Left ventricle myocardium inferior (tissue), 1 donor: Measurements from ENCODE around the gene RPL28. TPM values are rescaled to one million over a fixed set of nuclear protein-coding genes. Genes with fewer than 3 reads are reported as not detected.

Experiments used
- DNase-seq: peaks from one replicate; pipeline ENCODE4 v3.0.0-alpha.2; 2020
- H3K27ac ChIP-seq: fragments of 200-600 bp; replicated peaks from 2 replicates; pipeline ENCODE4 v1.8.0; 2021
- H3K27me3 ChIP-seq: fragments of 200-600 bp; 2 replicates; pipeline ENCODE4 v1.8.0; 2021; ENCODE audit warnings: low read depth
- H3K36me3 ChIP-seq: fragments of 200-600 bp; 2 replicates; pipeline ENCODE4 v1.8.0; 2021
- H3K4me1 ChIP-seq: fragments of 200-600 bp; 2 replicates; pipeline ENCODE4 v1.8.0; 2021
- H3K4me3 ChIP-seq: fragments of 200-600 bp; 2 replicates; pipeline ENCODE4 v1.8.0; 2021; ENCODE audit warnings: mild to moderate bottlenecking, moderate library complexity
- H3K9me3 ChIP-seq: fragments of 200-600 bp; replicated peaks from 2 replicates; pipeline ENCODE4 v1.8.0; 2021
- intact Hi-C: fragments of 100-400 bp; cut with micrococcal nuclease; formaldehyde crosslinking; loops from one replicate; pipeline ENCODE4 v1.11.0; 2022
- total RNA-seq: library from RNA; stranded (reverse); fragmentation: NEBNext Ultra II Directional; extraction: Animal tissue kit (Norgen Biotek cat#: 25700); gene quantifications from one replicate; pipeline ENCODE4 v1.2.1, GENCODE V29; 2021
- TF ChIP-seq, protein P1 (sequence below): fragments of 200-600 bp; IDR thresholded peaks from 2 replicates; pipeline ENCODE4 v1.8.0; 2021; ENCODE audit warnings: antibody characterized with exemption, mild to moderate bottlenecking, borderline replicate concordance
- donor health status: DM: no; HTN: yes; CAD: no; lungs with severe emphysema.

Gene RPL28
- total RNA-seq, 1 donor from 2014 or later = 559 TPM

DNA sequence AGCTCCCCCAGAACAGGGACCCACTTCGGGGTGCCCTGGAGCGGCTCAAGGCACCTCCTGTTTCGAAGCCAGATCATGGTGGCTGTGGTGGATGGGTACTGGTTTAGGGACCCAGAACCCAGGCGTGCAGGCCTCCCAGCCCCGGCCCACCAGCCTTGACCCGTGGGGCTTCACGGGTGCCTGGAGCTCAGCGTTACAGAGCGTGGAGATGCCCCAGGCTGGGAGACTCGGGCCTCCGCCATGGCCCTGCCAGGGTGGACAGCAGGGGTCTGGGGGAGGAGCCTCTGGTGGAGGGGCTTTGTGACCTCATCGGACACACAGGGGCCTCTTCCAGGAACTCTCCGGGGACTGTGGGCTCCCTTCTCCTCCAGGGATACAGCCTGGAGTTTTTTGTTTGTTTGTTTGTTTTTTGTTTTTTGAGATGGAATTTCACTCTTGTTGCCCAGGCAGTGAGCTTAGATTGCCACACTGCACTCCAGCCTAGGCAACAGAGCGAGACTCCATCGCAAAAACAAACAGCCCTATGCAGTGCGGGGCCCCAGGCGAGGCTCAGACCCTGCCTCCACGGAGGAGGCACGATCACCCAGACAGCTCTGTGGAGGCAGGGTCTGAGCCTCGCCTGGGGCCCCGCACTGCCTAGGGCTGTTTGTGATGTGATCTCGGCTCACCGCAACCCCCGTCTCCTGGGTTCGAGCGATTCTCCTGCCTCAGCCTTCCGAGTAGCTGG lies 22.6 kb upstream of the RPL28 start, which contains the start of gene GARIN5B:
TSS of gene GARIN5B (minus strand) at position 271 of the 727 bp plus-strand sequence. CDS start at position 77, 194 bp downstream.
- Histone ChIP-seq H3K36me3 (no peaks in the 10 kb centered on the region), H3K4me1 (no peaks in the 10 kb centered on the region), H3K27ac (no peak within 1 kb of the TSS), H3K4me3 (no peak within 1 kb of the TSS), H3K9me3 (no peaks in the 10 kb centered on the region), H3K27me3 (peaks cover 71% of the 10 kb centered on the region)
- intact Hi-C loops = no loop called here
- DNase-seq = no peak
- TF ChIP-seq, protein P1, sequence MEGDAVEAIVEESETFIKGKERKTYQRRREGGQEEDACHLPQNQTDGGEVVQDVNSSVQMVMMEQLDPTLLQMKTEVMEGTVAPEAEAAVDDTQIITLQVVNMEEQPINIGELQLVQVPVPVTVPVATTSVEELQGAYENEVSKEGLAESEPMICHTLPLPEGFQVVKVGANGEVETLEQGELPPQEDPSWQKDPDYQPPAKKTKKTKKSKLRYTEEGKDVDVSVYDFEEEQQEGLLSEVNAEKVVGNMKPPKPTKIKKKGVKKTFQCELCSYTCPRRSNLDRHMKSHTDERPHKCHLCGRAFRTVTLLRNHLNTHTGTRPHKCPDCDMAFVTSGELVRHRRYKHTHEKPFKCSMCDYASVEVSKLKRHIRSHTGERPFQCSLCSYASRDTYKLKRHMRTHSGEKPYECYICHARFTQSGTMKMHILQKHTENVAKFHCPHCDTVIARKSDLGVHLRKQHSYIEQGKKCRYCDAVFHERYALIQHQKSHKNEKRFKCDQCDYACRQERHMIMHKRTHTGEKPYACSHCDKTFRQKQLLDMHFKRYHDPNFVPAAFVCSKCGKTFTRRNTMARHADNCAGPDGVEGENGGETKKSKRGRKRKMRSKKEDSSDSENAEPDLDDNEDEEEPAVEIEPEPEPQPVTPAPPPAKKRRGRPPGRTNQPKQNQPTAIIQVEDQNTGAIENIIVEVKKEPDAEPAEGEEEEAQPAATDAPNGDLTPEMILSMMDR = no peak

DNA sequence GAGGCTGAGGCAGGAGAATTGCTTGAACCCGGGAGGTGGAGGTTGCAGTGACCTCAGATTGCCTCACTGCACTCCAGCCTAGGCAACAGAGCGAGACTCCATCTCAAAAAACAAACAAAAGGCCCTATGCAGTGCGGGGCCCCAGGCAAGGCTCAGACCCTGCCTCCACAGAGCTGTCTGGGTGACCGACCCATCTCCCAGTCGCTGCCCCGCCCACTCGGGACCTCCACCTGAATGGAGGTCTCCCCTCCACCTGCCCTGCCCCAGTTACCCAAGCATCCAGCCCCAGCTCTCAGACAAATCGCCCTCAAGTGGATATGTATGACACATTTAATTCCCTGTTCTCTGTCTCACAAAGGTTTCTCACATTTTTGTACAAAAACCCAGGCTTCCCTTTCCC lies 20.5 kb upstream of the RPL28 start:
- DNase-seq = no peak
- no peaks in the 10 kb centered on the region for H3K36me3 ChIP-seq
- H3K9me3 ChIP-seq = no peaks in the 10 kb centered on the region
- intact Hi-C loops = no loop called here
- peaks cover 16% of the 10 kb centered on the region for H3K4me1 ChIP-seq
- no peak overlapping the region for H3K27ac ChIP-seq
- peaks cover 75% of the 10 kb centered on the region for H3K27me3 ChIP-seq
- no peak overlapping the region for H3K4me3 ChIP-seq
- TF ChIP-seq, protein P1 = no peak

DNA sequence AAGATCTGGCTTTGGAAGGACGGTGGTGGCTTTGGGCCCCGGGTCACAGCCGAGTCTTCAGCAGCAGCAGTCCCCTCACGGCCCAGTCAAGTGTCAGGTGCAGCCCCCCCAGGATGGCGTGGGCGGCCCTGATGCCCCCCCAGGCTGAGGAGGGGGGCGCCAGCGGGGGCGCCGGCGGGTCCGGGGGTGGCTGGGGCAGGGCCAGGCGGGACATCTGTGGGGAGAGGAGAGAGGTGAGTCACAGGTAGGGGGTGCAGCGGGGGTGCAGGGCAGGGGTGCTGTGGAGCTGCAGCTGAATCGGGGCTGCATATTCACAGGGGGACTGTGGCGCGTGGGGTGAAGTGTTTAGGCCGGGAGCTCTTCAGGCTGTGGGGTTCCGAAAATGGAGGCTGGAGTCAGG lies 19.8 kb upstream of the RPL28 start:
- Histone ChIP-seq H3K4me1 (peaks cover 17% of the 10 kb centered on the region), H3K36me3 (no peaks in the 10 kb centered on the region), H3K4me3 (no peak overlapping the region), H3K9me3 (no peaks in the 10 kb centered on the region), H3K27ac (no peak overlapping the region), H3K27me3 (peaks cover 82% of the 10 kb centered on the region)
- no peak for DNase-seq
- TF ChIP-seq, protein P1 = no peak
- intact Hi-C loops = no loop called here

DNA sequence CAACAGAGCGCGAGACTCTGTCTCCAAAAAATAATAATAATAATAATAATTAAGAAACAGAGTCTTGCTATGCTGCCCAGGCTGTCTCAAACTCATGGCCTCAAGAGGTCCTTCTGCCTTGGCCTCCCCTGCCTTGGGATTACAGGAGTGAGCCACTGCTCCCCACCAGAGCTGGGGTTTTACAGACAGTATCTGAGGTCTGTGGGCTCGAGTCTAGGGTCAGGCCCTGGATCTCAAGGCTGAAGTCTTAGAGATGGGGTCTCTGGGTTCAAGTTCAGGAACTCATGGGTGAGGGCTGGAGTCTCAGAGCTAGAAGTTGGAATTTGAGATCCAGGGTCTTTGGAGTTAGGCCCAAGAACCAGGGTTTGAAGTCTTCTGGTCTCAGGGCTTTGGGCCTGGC lies 18.9 kb upstream of the RPL28 start:
- DNase-seq = no peak
- intact Hi-C loops = no loop called here
- peaks cover 89% of the 10 kb centered on the region for H3K27me3 ChIP-seq
- no peaks in the 10 kb centered on the region for H3K36me3 ChIP-seq
- H3K9me3 ChIP-seq = no peaks in the 10 kb centered on the region
- TF ChIP-seq, protein P1 = no peak
- H3K27ac ChIP-seq = no peak overlapping the region
- no peak overlapping the region for H3K4me3 ChIP-seq
- H3K4me1 ChIP-seq = peaks cover 17% of the 10 kb centered on the region

DNA sequence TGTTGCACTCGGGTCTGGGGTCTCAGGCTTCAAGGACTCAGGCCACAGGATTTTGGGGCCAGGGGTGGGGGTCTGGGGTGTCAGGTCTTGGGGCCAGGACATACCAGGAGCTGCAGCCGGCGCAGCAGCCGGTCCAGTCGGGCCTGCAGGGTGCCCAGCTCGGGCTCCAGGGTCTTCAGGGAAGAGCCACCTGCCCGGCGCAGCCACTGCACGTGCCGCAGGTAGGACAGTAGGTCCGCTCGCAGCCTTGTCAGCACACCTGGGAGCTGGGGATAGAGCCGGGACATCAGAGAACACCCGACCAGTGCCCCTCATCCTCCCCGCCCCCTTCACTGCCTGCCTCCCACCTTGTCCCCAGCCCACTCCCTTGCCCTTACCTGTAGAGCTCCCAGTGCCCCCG lies 17.6 kb upstream of the RPL28 start:
- peaks cover 17% of the 10 kb centered on the region for H3K4me1 ChIP-seq
- H3K27me3 ChIP-seq = peaks cover 89% of the 10 kb centered on the region
- H3K4me3 ChIP-seq = no peak overlapping the region
- no peaks in the 10 kb centered on the region for H3K9me3 ChIP-seq
- H3K27ac ChIP-seq = no peak overlapping the region
- TF ChIP-seq, protein P1 = no peak
- intact Hi-C loops = no loop called here
- no peak for DNase-seq
- no peaks in the 10 kb centered on the region for H3K36me3 ChIP-seq
